HG02623 (cell line): Measurements from ENCODE around the gene ZNF346.

Source experiments
- ATAC-seq: cut with Tn5 transposase; IDR thresholded peaks from one replicate; pipeline ENCODE4 v1.9.1; 2021; ENCODE audit warnings: moderate library complexity; ENCODE audit not compliant: unreplicated experiment

ZNF346 gene

DNA sequence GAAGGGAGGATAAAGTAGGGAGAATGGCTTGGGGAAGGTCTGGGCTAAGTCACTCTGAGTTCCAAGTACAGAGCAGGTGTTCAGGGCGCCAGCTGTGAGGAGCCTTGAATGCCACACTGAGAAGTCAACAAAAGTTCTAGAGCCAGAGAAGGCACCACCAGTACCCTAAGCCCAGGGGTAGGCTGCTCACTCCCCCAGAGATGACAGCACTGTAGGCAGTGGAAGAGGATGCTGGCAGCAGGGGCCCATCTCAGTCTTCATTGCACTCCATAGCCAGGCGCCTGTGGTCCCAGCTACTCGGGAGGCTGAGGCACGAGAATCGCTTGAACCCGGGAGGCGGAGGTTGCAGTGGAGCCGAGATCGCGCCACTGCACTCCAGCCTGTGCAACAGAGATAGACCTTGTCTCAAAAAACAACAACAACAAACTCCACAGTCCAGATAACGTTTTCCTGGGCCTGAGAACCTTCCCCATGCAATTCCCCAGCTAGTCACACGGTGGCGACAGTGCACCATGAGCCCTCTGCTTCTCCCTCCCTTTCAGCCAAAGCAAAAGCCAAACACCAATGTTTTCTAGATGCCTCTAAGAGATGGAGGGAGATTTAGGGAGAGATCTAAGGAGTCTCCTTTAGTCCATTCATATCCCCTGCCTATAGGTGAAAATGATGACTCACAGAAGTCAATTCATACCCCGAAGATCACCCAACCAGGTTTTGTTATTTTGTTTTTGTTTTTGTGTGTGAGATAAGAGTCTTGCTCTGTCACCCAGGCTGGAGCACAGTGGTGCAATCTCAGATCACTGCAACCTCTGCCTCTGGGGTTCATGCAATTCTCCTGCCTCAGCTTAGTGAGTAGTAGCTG is 91.3 kb downstream of the ZNF346 start:
- ATAC-seq: no peak

DNA sequence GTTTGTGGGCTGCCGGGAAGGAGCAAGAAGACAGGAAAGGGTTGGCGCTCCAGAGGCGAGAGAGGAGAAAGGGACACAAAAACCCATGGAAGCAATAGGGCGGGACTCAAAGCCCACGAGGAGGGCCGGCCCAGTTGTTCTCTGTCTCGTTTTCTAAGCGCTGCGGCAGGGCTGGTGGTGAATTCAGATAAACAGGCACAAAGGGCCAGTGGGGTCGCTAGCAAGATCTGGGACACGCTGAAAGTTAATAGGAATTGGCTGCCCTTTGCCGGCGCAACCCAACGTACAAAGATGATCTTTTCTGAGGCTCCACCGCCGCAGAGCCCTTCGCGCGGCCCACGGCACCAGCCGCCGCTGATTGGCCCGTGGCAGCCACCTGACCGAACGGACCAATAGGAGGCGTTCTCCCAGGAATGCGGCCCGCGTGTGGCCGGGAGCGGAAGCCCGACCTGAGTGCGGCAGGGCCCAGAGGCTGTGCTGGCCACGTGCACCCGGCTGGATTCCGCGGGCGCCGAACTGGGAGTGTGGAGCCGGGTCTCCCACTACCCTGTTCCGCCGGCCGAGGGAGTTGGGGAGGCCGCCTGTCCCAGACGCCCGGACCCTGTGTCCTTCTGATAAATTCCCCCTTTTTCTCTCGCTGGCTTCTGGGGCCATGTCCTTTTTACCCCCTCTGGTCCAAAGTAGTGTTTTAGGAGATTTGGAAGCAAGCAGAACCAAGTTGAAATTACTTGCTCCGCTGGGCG is 94.3 kb downstream of the ZNF346 start:
- peak; percentile 57 for ATAC-seq

DNA sequence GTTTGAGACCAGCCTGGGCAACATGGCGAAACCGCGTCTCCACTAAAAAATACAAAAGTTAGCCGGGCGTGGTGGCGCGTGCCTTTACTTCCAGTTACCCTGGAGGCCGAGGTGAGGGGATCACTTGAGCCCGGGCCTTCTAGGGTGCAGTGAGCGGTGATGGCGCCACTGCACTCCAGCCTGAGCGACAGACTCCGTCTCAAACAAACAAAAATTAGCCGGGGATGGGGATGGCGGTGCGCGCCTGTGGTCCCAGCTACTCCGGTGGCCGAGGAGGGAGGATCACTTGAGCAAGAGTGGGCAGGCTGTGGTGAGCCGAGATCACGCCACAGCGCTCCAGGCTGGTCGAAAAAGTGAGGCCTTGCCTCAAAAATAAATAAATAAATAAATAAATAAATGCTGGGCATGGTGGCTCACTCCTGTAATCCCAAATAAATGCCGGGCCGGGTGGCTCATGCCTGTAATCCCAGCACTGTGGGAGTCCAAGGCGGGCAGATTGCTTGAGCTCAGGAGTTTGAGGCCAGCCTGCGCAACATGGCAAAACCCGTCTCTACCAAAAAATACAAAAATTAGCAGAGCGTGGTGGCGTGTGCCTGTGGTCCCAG is 95.0 kb downstream of the ZNF346 start:
- no peak for ATAC-seq

DNA sequence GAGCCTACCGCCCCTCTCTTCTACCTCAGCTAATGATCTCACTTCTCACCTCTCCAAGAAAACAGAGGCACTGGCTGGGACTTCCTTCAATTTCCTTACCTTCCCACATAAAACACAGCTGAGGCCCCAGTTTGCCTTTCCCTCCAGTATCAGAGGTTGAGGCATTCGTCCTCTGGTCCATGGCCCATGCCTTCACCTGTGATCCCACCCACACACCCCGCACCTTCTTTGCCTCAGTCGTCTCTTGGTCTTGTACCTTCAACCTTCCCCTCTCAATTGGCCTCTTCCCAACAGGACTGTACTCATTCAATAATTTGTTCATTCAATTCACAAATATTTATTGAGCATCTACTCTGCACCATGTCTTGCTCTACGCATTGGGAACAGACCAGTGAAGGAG is 100.1 kb downstream of the ZNF346 start:
- ATAC-seq: no peak

DNA sequence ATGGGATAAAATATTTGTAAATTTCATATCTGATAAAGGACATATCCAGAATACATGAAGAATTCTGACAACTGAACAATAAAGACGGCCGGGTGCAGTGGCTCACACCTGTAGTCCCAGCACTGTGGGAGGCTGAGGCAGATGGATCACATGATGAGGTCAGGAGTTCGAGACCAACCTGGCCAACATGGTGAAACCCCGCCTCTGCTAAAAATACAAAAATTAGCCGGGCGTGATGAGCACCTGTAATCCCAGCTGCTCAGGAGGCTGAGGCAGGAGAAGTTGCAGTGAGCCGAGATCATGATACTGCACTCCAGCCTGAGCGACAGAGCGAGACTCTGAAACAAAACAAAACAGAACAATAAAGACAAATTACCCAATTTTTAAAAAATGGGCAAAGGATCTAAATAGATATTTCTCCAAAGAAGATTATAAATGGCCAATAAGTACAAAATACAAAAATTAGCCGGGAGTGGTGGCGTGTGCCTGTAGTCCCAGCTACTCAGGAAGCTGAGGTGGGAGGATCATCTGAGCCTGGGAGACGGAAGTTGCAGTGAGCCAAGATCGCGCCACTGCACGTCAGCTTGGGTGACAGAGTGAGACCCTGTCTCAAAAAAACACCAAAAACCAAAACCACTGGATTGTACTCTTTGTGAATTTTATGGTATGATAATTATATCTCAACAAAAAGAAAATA is 101.4 kb downstream of the ZNF346 start:
- peak; percentile 25 for ATAC-seq

DNA sequence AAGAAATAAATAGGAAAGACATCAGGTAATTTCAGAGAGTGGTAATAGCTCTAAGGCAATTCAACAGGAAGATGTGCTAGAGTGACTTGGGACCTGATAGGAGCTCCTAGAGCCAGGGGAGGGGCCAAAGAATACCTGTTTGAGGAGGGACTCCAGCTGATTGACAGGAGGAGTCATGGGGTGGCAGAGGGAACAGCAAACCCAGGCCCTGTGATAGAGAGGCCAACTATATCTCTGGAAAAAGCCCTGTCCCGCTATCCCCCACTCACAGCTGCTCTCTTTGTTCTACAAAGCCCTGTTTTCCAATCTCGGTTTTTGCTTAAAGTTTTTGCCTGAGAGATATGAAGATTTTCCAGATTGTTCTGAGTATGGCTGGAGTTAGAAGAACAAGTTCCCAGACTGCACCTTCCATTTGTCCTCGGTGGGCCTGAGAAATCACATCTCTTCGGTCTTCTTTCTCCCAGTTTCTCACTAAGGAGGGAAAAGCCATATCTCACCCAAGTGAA is 102.0 kb downstream of the ZNF346 start:
- ATAC-seq: peak; percentile 66

DNA sequence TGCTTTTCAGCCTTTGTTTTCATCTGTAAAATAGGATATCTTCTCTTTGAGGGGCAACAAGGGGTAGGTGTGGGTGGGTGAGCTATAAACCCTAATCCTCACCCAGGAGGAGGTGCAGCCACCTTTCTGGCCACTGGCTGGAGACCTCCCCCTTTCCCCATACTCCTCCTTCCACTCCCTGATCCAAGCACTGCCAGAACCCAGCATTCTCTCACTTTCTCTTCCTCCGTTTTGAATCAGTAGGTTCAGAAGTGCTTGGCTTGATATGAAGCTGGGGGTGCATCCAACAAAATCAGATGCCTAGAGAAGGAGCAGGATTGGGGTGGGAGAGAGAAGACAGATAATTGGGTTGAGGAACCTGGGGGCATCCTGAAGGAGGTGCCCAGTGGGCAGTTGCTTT is 104.3 kb downstream of the ZNF346 start:
- ATAC-seq: no peak

DNA sequence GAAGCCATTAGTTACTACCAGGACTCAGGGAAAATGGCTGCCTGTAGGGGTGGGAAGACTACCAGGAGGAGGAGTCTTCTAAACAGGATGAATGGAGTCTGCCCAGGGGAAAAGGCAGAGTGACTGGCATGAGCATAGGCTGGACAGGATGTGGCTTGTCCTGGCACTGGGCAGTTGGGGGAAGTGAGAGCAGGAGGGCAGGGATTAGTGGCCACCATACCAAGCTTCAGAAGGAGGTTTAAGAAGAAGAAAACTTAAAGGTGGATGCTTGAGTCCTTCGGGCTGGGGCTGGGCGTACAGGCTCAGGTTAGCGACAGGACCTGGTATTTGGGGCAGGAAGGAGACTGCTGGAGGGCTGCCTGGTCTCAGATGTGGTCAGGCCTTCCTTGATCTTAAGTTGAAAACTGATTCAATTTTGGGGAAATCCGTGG is 106.1 kb downstream of the ZNF346 start:
- ATAC-seq: no peak

DNA sequence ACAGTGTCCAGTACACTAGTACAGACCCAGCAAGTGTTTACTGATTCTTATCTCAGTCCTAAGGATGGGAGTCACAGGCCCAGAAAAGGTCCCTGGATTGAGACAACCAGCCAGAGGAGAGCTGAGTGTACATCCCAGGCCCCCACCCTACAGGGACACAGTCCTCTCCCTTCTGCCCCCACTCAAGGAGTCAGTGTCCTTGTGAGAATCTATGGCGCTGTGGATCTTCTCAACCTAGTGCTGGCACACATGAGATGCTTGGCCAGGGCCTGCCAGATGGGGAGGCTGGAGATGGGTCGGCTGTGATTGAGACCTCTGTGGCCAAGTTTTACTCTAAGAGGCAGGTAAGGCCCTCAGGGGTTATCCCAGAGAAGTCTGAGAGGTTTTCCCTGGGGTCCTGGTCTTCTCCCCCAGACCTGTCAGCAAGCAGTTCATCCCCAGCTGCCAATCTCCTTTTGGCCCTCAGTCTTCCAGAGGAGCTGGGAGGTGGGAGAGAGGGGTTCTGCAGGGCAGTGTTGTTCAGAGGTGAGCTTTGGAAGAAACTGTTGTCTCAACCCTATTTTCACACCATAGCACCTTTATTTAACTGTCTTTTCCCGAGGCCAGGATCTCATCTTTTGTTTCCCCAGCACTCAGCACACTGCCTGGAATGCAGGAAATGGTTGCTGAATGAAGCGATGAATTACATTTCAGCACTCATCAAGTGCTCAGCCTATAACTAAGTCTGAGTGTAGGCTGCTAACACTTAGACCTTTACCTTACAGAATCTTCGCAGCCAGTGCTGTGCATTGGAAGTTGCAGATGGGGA is 107.9 kb downstream of the ZNF346 start:
- ATAC-seq: no peak
